NCI-H1436 treated with DMSO at 0.1 percent for 48 hours (cell line): ENCODE results near the gene CDCP2.
"Not testable (repeated sequence)": the region's sequence is repeated elsewhere in the genome, so short reads cannot be mapped to it uniquely, and the experiment has no call there.

Experiments used
- DNase-seq: peaks from one replicate; lab custom pipeline; 2025; lab: John Stamatoyannopoulos, UW

Gene CDCP2

DNA sequence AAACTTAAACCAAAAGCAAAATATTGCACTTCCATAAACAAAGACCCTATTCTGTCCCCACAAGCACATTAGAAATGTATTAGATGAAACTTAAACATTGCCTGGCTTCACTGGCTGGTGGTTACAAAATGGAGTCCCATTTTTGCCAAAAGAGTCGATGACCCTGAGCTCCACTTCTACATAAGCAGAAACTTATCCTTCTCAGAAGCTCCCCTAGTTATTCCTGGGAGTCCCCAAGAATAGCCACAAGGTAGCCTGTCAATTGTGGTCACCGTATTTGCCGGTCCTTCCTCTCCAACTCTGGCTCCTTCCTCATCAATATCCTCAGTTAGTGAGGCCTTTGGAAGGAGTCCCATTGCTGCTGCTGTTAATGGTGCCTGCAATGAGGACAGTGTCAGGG lies 37.3 kb downstream of the CDCP2 start:
- DNase-seq, result no peak

GRCh38 chr1:54114955-54115354 lies 37.8 kb downstream of the CDCP2 start:
- DNase-seq, result no peak

- no peak for DNase-seq
These were observed 38.8 kb downstream of the CDCP2 start for GRCh38 chr1:54114001-54114400.

GRCh38 chr1:54112705-54113368 lies 40.0 kb downstream of the CDCP2 start:
- no peak for DNase-seq

- no peak for DNase-seq
These were observed 40.8 kb downstream of the CDCP2 start for GRCh38 chr1:54112027-54112426.

DNA sequence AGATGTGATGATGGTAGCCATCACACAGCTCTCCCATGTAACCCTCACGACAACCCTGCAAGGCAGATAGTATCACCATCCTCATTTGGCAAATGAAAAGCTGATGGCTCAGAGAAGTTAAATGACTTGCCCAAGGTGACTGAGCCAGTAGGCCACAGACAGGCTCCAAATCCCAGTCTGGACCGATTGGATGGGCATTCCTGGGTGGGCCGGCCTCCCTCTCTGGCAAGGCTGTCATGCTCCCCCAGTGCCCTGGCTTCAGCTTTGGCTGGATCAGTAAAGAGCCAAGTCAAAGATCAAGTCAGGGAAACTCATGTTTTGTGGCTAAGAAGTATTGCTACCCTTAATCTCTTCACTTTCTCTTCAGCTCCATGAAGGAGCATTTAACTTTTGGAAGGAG lies 41.2 kb downstream of the CDCP2 start:
- no peak for DNase-seq

- DNase-seq, result no peak
These were observed 41.8 kb downstream of the CDCP2 start for GRCh38 chr1:54110996-54111395.

DNA sequence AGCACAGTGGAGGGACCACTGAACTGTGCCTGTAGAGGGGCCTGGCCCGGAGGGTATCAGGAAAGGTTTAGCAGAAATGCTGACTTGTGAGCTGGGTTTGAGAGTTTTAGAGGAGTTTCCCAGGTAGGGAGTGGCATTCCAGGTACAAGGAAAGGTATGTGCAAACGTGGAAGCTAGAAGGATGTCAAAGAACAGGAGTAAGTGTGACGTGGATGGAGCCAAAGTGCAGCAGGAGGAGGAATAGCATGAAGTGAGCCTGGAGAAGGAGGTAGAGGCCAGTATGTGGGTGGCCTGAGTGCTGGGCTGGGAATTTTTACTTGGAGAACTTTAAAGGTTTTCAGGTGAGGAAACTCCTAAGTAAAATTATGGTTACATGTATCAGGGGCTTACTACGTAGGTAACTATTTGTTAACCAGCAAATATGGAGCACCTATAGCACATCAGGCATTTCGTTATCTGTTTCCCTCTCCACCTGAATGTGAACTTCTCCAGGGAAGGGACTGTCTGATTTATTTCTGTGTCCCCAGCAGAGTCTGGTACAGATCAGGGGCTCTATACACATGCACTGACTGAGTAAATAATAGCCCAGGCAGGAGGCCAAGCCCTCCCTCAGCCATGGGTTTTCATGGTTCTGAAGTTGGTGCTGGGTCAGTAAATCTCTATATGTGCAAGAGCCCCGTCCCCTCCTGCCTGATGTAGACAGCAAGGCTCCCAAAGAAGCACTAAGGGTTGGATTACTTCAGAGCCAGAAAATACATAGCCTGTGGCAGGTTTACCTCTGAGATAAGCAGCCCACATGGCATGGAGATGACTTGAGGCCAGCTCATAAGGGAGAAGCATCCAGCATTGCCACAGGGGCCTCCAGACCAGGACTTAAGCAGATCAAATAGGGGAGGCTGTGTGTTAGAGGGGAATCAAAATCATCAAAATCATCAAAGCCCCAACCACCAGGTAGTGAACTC lies 43.4 kb downstream of the CDCP2 start:
- DNase-seq, result no peak

GRCh38 chr1:54108156-54108555 lies 44.6 kb downstream of the CDCP2 start:
- DNase-seq, result no peak

DNA sequence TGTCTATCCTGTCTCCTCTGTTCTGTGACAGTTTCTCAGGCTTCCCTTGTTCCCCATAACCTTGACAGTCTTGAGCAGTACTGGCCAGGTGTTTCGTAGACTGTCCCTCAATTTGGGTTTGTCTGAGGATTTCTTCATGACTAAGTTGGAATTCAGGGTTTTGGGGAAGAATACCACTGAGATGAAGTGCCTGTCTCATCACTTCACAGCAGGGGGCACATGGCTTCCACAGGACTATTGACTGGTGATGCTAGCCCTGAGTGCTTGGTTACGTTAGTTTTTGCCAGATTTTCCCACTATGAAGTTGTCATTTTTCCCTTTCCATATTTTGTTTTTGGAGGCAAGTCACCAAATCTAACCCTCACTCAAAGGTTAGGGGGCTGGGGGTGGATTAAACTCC lies 45.7 kb downstream of the CDCP2 start:
- no peak for DNase-seq

DNA sequence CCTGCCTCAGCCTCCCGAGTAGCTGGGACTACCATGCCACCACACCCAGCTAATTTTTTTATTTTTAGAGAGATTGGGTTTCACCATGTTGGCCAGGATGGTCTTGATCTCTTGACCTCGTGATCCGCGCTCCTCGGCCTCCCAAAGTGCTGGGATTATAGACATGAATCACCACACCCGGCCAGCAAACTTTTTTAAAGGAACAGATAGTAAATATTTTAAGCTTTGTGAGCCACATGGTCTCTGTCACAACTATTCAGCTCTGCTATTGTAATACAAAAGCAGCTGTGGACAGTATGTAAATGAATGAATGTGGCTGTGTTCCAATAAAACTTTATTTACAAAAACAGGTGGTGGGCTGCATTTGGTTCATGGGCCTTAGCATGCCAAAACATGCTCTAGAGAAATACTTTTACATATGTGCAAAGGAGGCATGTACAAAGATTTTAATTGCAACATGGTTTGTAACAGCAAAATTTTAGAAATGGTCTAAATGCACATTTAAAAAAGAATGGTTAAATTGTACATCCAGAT lies 47.0 kb downstream of the CDCP2 start:
- no peak for DNase-seq

GRCh38 chr1:54105080-54105479 lies 47.7 kb downstream of the CDCP2 start:
- DNase-seq, result no peak

- DNase-seq, result not testable (repeated sequence)
These were observed 48.2 kb downstream of the CDCP2 start for GRCh38 chr1:54104613-54105012.

- DNase-seq, result no peak
These were observed 49.4 kb downstream of the CDCP2 start for GRCh38 chr1:54103414-54103813.

DNA sequence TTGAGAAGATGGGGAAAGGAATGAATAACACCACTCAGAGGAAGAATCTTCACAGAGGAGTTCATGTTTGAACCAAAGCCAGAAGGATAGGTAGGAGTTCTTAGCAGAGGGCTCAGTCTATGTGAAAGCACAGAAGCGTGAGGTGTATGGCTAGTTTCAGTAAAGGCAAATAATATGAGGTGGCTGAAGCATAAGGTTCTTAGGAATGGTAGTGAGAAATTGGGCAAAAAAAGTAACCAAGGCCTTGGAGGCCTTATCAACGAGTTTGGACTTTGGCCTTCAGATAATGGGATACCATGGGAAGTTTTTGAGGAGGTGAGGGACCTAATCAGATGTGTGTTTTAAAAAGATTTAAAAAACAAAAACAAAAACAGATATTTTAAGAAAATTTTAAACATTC lies 52.3 kb downstream of the CDCP2 start:
- DNase-seq, result no peak

DNA sequence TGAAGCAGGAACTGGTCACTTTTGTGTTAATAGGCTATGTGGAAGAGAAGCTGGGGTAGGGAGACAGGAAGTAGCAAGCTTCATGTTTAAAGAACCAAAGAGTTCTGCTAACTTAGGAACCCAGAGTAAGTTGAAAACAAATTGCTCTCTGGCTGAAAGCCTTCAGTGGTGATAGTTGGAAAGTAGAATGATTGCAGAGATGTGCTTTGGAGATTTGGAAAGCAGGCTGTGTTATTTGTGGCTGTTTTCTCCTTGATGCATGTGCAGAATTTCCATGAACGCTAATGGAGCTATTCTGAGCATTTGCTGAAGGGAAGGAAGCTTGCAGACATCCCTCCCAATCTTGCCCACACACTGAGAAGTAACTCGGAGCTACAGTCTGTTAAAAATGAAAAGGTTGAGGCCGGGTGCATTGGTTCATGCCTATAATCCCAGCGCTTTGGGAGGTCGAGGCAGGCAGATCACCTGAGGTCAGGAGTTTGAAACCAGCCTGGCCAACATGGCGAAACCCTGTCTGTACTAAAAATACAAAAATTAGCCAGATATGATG lies 53.7 kb downstream of the CDCP2 start:
- no peak for DNase-seq

DNA sequence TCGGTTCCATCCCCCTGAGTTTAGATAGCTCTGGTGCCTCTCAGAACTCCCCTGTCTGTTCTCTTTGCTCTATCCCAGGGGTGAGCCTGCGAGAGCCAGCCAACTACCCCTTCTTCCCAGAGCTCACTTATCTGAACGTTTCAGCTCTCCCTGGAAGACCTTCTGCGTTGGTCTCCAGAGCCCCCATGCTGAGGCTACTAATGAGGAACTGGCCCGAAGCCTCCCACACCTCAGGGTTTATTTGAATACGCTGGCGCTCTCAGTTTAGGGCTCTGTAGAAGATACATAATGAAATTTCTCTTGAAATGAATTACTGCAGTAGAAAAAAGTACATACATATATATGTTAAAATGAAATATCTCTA lies 55.9 kb downstream of the CDCP2 start:
- DNase-seq, result no peak

DNA sequence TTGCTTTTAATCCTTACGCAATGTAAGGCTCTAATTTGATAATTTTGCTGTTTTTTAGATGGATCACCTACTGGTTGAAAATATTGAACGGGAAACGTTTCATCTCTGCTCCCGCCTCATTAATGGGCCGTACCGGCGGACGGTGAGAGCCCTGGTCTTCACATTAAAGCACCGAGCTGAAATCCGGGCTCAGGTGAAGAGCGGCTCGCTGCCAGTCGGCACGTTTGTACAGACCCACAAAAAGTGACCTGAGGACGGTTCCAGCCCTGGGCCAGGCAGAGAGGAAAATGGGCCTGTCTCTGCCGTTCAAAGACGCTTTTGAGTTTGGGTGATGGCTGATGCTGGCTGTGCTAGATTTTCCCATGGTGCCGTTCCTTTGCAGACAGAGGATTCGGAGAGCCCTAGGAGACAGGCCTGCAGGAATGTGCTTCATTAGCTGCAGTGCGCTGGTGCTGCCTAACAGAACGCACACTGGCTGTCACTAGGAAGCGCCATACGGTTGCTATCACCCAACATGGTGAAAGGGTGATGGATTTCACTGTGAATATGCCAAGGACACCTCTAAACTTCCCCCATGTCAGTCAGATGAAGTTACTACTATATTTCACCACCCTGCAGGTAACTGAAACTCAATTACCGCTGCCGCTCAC lies 56.4 kb downstream of the CDCP2 start:
- no peak for DNase-seq

GRCh38 chr1:54095546-54096226 lies 57.1 kb downstream of the CDCP2 start:
- no peak for DNase-seq

DNA sequence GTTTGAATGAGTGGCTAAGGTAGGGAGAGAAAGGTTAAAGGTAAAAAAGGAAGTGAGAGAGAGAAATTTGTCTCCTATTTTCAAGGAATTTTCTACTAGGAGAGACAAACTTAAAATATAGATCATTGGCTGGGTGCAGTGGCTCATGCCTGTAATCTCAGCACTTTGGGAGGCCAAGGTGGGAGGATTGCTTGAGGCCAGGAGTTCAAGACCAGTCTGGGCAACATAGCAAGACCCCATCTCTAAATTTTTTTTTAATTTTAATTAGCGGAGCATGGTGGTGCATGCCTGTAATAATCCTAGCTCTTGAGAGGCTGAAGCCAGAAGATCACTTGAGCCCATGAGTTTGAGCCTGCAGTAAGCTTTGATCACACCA lies 58.1 kb downstream of the CDCP2 start:
- not testable (repeated sequence) for DNase-seq

- DNase-seq, result no peak
These were observed 58.6 kb downstream of the CDCP2 start for GRCh38 chr1:54094001-54094729.
